RCC 7860 (cell line): ENCODE results near the gene ZNF592.

Experiments used
- DNase-seq: peaks from one replicate; pipeline ENCODE4 v3.0.0-alpha.2; 2015; ENCODE audit warnings: low spot score
- FAIRE-seq: peaks from 2 replicates; lab custom pipeline; 2012; peaks lifted over from hg19 to GRCh38; lab: Jason Lieb, UNC

ZNF592 gene

GRCh38 chr15:84775867-84776449 lies 27.6 kb downstream of the ZNF592 start:
- DNase-seq (no peak), FAIRE-seq (no peak)

- DNase-seq (no peak), FAIRE-seq (no peak)
These were observed 29.8 kb downstream of the ZNF592 start for GRCh38 chr15:84778194-84778593.

- FAIRE-seq = no peak
These were observed 32.1 kb downstream of the ZNF592 start for GRCh38 chr15:84780492-84780891.

GRCh38 chr15:84781495-84781894 lies 33.1 kb downstream of the ZNF592 start:
- no peak for DNase-seq

More at GRCh38 chr15:84780492-84780891, 32.1 kb downstream of the ZNF592 start:
- no peak for DNase-seq

GRCh38 chr15:84782346-84782745 lies 34.0 kb downstream of the ZNF592 start:
- FAIRE-seq (no peak), DNase-seq (no peak)

More at GRCh38 chr15:84781495-84781894, 33.1 kb downstream of the ZNF592 start:
- no peak for FAIRE-seq

GRCh38 chr15:84783493-84784251 lies 35.3 kb downstream of the ZNF592 start:
- DNase-seq = no peak
- FAIRE-seq = no peak

GRCh38 chr15:84784262-84784661 lies 35.9 kb downstream of the ZNF592 start:
- FAIRE-seq (no peak), DNase-seq (no peak)

- DNase-seq (no peak), FAIRE-seq (no peak)
These were observed 36.7 kb downstream of the ZNF592 start for GRCh38 chr15:84785053-84785452.

- DNase-seq (no peak), FAIRE-seq (no peak)
These were observed 40.1 kb downstream of the ZNF592 start for GRCh38 chr15:84788500-84788899.

- FAIRE-seq = no peak
- no peak for DNase-seq
These were observed 41.4 kb downstream of the ZNF592 start for GRCh38 chr15:84789762-84790161.

GRCh38 chr15:84790676-84791075 lies 42.3 kb downstream of the ZNF592 start:
- DNase-seq (no peak), FAIRE-seq (no peak)

GRCh38 chr15:84791763-84792162 lies 43.4 kb downstream of the ZNF592 start:
- no peak for DNase-seq
- no peak for FAIRE-seq

- DNase-seq (no peak), FAIRE-seq (no peak)
These were observed 45.2 kb downstream of the ZNF592 start for GRCh38 chr15:84793431-84794161.

GRCh38 chr15:84794162-84794547 lies 45.8 kb downstream of the ZNF592 start:
- DNase-seq (no peak), FAIRE-seq (no peak)

- no peak for FAIRE-seq
- no peak for DNase-seq
These were observed 46.8 kb downstream of the ZNF592 start for GRCh38 chr15:84795186-84795585.

- DNase-seq = no peak
- no peak for FAIRE-seq
These were observed 48.8 kb downstream of the ZNF592 start for GRCh38 chr15:84797212-84797611.

- DNase-seq (no peak), FAIRE-seq (no peak)
These were observed 49.4 kb downstream of the ZNF592 start for GRCh38 chr15:84797801-84798200.

GRCh38 chr15:84798436-84798946 lies 50.1 kb downstream of the ZNF592 start:
- FAIRE-seq (no peak), DNase-seq (no peak)

- no peak for DNase-seq
- no peak for FAIRE-seq
These were observed 51.3 kb downstream of the ZNF592 start for GRCh38 chr15:84799511-84800187.

GRCh38 chr15:84800365-84800806 lies 52.0 kb downstream of the ZNF592 start:
- DNase-seq (no peak), FAIRE-seq (no peak)
